HG03442 (cell line): ENCODE measurements around the gene KSR1.
A peak's percentile ranks its signal among the peaks of the same experiment; 100 is the strongest.
"Not testable (repeated sequence)": the region's sequence is repeated elsewhere in the genome, so short reads cannot be mapped to it uniquely, and the experiment has no call there.

Experiments
- ATAC-seq: cut with Tn5 transposase; IDR thresholded peaks from one replicate; pipeline ENCODE4 v1.9.1; 2021; ENCODE audit warnings: mild to moderate bottlenecking, moderate library complexity; ENCODE audit not compliant: unreplicated experiment

Gene KSR1

DNA sequence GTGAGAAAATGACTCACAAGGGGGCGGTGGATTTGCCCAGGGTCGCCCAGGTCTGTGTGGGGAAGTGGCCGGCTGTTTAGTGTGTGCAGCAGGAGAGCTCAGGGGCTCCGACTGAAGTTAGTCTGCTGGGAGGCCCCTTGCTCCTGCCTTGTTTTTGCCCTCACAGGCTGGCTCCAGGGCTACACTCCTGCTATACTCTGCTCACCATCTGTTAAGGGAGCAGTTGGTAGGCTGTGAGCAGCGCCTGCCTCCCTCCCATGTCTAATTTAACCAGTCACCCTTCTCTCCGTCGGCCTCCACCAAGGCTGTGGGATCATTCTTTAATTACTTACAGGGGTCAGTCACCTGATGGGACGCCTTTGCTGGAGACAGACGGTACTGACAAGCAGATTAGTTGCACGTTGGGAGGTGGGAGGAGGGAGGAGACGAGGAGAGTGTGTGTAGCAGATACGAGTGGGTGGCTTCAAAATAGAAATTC is 35.5 kb downstream of the KSR1 start:
- no peak for ATAC-seq

DNA sequence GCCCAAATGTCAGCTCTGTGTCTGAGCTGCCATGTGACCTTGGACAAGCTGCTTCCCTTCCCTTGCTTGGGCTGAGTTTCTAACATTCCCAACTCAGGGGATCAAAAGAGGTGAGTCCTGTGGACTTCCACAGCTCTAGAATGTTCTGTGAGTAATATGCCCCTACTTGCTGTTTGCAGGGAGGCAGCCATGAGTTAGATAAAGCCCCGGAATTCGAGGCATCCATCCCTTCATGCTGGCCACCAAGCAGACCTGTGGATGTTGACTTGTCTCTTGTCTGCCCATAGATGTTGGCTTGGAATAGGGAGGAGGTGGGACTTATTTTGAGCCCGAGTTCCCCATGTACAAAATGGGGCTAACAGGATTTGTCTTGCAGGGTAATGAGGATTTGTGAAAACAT is 36.2 kb downstream of the KSR1 start:
- ATAC-seq, result no peak

DNA sequence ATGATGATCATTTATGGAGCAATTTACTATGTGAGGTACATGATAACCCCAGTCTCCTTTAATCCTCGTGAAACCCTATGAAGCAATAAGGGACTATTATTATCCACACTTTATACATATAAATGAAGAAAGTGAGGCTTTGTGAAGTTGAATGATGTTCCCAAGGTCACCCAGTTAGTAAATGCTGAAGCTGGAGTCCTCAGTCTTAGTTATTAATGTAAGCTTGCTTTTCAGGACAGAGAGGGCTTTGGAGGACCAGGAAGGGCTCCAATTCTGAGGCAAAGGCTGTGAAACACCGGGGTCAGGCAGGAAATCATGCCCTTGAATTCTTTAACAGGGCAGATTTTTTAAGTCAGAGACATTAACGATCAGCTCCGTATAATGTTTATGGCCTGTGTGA is 36.8 kb downstream of the KSR1 start:
- ATAC-seq, result no peak

DNA sequence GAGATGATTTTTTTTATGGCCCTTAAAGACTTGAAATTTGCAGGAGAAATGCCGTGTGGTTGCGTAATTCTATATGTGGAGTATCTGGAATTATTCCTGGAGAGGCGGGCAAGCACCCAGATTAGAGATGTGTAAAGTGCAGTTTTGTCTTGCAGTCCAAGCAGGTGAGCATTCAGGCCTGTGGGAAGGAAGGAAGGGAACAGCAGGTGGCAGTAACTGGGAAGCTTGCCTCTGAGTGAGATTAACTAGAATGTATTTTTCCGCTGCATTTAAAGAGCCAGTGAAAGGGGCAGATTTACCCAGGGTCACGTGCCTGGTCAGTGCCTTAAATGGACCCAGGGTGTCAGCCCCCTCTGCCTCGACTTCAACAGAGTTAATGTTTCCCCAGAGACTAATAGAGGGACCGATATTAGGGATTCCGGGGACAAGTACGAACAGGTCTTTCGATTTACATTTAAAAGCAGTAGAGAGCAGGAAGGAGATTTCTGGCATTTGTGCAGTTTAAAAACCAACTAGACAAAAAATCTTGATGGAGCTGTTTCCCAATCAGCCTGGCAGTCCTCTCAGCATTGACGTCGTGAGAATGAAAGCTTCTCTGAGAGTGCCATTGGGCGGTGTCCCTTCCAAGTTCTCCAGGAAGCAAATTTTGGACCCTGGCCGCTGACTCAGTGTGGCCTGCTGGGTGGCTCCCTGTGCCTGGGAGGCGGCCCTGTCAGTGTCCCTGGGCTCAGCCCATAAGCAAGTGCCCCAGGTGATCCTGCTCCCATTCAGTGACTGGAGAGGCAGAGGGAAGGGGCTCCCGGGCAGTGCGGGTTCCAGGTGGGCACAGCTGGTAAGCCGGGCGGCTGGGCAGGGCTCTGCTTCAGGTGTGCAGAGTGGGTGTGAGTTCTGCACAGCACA is 38.2 kb downstream of the KSR1 start:
- no peak for ATAC-seq

DNA sequence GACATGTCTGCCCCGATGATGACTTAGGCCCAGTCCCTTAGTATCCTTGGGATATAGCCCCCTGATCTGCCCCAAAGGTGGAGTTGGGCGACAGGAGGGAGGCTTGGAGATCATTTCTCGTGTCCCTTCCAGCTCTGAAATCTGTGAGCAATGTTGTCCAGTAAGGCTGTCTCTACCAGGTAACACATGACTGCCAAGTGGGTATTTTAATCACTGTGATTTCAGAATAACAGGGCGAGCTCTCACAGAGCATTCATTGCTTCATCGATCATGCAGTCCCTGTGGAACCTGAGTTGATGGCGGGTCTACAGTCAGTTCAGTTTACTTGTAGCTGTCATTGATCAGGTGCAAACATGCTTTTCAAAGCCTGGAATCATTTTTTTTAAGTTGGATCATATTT is 39.2 kb downstream of the KSR1 start:
- no peak for ATAC-seq

DNA sequence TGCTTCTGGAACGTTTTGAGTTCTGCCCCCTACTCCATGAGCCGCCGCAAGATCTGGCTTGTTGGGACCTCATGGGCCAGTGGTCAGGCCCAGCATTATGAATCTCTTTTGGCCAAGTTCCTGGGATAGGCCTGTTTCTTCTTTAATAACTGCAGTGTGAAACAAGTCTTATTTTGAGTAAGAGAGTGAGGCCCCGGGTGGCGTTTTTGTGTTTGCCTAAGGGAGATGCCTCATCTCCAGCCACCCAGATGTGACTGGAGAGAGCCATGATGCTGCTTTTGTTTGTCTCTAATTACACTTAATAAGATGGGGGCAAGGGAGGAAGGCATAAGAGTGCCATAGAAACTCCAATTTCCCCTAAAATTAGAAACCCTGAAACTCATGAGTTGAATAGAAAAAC is 39.8 kb downstream of the KSR1 start:
- ATAC-seq, result no peak

DNA sequence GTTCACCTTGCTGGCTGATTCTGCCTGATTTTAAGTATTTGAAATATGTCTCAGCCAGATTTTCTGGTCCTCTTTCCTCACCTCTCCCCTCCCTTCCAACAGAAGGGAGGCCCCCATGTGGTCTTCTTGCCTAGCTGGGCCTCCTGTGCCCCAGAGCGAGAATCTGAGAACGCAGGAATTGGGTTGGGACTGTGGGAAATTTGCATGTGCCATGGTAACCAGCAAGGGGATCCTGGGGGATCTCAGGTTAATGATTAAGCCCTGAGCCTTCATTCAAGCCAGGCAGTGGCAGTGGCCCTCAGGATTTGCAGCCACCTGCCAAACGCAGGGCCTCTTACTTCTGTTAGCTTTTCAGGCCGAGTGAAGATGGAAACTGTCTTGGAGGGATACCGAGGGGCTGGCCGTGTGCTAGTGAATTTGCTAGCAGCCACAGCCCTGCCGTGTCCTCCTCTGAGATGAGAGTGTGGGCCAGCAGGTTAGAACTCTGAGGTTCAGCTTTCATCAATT is 40.2 kb downstream of the KSR1 start:
- no peak for ATAC-seq

DNA sequence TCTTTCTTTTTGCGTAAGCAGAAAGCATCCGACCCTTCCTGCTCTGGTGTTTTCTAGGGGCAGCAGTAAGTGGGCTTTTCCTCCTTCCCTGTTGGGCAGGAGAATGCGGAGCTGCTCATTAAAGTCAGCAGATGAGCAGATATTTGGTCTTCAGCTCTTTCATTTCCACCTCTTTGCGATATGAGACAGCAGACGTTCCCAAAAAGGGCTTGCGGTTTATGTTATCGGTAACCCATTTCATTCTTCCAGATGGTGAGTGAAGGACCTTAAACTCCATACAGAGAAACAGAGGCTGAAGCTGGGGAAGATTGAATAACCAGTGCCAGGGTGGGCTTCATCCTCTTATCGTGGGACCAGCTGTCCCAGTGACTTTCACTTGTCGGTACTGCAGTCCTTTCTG is 40.7 kb downstream of the KSR1 start:
- ATAC-seq, result no peak

DNA sequence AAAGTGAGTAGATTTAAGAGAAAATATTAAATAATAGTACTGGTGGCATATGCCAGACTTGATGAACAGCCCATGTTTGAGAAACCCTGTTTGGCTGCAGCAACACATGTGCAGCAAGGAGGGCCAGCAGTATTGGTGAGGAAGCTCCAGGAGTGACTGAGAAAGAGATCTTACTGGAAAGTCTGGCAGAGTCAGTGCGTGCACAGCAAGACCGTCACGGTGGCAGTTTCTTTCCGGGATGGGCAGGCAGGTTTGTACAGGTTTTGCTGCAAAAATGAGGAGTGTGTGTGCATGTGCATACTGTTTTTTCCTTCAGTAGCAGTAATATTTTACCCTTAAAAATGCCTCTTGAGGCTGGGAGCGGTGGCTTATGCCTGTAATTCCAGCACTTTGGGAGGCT is 41.4 kb downstream of the KSR1 start:
- no peak for ATAC-seq

DNA sequence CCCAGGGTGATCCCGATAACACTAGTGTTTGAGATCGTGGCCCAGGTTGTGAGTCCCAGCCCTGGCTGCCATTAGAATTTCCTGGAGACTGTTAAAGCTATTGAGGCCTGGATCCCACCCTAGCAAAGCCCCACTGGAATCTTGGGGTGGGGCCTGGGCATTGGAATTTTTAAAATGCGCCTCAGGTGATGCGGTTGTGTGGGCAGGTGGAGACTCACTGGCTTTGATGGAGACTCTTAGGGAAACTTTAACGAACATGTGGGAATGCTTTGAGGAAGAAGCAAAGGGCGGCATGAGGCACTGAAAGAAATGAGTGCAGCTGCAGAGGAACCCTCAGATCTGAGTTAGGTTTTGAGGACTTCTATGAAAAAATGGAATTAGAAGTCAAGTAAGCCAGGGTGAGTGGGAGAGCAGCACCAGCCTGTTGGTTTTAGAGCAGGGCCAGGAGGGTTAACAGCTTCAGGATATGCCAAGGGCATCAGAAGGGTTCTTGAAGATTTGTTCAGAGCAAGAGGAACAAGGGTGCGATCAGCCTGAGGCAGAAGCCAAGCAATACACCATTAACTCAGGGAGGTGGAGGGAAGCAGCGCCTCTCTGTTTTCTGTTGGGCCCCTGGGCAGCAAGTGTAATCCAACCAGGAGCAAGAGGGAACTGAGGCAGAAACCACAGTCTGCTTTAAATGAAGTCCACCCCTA is 42.5 kb downstream of the KSR1 start:
- no peak for ATAC-seq

DNA sequence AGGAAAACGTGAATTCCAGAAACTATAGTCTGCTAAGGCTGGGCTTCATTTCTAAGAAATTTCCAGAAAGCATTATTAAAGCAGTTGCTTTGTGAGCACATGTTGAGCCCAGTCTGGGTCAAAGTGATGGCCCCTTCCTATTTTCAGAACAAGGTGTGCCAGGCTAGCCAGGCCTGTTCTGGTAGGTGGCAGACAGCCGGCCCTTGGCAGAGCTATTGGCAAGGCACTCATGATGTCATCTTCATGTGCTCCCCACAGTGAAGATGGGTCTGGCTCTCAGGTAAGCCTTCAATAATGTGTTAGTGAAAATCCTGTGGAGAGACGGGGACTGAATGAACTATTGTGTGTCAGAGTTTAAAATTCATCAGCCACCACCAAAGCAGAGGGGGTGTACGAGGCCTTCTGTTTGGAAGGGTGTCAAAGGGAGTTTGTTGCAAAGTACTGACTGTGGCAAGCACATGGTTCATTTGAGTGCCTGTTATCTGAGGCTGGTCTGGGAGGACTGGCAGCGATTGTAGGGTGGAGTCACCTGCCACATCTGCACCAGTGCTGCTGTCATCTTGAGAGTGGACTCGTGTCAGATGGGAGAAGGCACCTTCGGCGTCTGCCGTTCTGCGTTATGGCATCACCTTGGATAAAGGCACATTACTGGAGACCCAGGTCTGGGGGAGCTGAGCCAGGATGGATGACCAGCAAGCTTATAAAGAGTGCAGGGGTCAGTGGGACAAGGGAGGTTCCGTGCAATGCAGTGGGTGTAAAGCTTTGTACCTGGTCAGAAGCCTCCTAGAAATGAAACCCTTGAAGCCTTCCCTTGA is 43.4 kb downstream of the KSR1 start:
- no peak for ATAC-seq

DNA sequence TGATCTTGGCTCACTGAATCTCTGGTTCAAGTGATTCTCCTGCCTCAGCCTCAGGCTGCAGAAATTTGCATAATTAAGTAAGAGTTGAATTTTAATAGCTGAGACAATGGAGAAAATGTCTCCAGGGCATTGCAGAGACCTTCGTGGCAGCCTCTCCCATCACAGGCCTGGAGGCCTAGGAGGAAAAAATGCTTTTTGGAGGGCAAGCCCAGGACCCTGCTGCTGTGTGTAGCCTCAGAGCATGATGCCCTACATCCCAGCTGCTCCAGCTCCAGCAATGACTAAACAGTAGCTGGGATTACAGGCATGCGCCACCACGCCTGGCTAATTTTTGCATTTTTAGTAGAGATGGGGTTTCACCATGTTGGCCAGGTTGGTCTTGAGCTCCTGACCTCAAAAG is 45.1 kb downstream of the KSR1 start:
- ATAC-seq, result not testable (repeated sequence)

DNA sequence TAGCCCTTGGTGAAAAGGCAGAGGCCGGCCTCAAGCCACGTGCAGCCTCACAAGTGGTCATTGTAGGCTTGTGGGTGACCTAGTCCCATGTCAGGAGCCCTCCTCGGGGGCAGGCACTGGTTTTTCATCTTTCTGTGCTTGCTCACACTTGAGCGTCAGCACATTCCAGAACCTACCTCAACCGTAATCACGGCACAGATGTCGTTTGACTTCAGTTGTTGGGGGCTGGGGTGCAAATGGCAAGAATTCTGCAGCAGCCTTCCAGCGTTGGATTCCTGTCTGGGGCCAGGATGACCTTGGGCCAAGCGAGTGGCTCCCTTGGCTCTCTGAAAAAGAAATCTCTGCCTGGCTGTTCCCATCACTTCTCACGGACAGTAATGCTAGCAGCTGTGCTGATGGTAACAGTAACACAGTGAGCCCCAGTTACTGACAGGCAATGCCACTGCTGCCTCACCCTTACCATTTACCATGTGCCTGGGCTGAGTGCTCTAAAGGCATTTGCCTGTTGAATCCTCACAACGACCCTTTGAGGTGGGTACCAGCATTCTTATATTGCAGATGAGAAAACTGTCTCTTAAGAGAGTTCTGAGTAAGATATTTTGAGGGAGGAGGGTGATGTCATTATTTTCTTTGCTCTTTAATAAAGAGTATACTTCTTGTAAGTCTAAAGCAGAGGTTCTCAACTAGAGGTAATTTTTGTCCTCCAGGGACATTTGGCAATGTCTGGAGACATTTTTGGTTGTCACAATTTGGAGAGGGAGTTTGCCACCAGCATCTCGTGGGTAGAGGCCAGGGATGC is 46.5 kb downstream of the KSR1 start:
- no peak for ATAC-seq

DNA sequence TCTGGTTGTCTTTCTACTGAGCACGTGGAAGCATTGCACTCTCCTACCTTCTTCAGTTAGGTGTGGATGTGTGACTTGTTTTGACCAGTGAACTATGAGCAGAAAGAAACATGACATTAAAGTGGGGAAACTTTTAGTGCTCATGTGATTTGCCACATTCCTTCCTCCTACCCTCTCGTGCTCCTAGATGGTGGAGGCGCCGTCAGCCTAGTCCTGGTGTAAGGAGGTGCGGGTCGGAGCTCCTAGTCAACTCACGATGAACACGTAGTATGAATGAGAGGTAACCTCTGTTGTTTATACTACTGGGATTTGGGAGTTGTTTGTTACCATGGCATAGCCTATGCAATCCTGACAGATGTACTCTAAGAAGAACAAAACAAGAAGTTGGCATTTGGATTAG is 47.4 kb downstream of the KSR1 start:
- ATAC-seq, result no peak

DNA sequence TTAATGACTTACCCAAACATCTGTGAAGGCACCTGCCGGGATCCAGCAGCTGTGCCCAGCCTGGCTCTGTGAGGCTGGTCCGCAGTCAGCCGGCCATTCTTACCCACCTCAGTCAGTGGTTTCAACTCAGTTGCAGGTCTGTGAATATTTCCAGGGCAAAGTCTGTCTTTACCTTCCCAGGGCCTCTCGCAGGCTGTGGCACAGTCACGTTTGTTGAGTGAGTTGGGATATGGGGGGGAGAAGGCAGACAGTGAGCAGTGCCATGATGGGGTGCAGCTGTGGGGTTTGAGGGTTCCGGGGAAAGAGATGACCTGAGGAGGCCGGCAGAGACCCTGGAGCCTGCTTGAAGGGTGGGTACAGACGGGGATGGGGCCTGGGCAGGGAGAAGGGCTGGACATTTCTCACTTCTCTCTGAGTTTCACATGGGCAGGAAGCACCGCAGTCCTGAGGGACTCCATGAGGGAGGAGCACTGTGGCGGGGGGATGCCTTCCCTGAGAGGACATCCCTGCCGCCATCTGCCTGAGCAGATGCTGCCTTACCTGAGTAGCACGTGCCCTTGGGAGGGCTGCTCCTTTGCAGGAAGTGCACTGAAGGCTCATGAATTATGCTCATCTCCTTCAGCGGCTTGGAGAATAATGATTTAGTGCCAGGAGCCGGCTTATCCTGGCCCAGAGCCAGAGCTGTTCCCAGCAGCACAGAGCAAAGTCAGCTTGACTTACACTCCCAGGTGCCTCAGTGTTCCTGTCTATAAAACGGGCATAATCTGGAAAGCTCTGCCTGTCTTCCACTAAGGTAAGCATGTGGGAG is 48.1 kb downstream of the KSR1 start:
- no peak for ATAC-seq

DNA sequence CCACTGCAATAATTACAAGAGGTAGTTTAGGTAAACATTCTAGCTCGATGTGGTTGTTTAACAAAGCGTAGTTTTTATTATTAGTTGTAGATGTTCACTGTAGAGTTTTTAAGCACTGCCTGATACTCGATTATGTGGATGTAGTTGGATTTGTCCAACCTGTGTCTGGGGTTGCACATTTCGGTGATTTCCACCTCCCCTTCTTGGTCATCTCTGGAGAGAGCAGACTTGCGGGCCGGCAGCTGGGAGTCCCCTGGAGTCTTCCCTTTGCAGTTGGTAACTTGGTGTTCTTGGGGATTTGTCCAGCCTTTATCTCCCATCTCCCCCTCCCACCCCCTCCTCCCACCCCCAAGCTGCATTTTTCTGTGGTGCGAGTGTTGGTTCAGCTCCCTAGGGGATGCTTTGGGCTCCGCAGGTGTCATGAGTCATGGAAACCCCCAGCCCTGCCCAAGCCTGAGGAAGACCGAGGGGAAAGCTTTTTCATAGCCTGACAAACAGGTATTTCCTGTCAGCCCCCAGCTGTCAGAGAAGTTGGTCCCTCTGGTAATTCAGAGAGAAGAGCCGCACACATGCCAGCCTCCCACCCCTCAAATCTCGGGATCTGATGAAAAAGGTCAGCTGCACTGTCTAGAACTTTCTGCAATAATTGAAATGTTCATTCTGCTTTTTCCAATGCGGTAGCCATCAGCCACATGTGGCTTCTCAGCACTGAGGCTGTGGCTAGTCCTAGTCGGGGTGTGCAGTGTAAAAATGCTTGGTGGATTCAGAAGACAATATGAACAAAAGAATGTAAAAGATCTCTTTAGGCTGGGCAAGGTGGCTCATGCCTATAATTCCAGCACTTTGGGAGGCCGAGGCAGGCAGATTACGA is 50.3 kb downstream of the KSR1 start:
- ATAC-seq, result peak; percentile 58

DNA sequence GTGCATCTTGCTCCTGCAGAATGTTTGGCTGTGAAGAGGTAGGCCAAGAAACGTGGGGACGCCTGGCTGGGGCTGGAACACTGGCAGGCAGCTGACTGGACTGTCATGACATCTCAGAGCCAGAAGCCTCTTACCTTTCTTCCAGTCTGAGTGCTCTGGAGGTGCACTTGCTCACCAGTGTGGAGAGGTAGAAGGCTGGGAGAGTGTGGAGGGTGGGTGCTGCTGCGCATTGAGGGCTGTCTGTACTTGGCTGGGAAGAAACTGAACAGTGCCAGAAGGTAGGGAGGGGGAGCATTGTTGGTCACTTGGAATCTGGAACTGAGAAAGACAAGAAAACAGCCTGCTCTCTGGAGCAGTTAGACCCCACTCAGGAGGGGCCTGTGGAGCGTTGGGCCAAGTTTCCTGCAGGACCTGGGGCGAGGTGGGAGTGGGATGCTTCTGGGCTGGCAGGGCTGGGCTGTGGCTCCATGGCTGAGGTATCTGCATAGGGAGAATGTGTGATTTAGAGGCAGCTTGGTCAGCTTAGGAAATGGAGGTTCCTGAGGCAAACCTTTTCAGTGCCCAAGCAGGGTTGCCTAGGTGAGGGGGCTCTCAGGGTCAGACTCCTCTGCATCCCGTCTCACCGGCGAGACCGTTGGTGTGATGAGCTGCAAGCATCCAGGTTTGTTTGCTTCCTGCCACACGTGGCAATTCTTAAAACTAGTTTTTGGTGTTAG is 55.1 kb downstream of the KSR1 start:
- no peak for ATAC-seq

DNA sequence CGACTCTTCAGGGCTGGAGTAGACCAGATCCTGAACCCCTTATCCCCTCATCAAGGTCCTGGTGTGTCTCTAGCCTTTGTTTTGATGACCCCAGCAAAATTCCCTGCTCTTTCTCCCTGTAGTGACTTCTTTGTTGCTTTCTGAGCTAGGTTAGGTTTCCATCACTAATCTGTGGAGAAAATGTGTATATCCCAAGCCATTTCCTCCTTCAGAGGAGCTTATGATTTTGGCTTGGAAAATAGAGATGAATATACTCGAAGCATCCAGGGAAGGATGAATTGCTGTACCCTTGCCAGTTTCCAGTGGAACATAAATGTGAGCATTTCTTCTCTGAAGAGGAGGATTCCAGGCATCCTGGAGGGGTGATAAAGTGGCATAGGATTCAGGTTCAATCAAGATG is 55.8 kb downstream of the KSR1 start:
- ATAC-seq, result no peak
